PC-3 (cell line): ENCODE results near the gene SCYGR7.

Experiments used
- EZH2 ChIP-seq: fragments of 300-600 bp; sonication (generic); IDR thresholded peaks from one replicate; pipeline ENCODE4 v1.6.1; 2017; ENCODE audit warnings: antibody characterized with exemption, mild to moderate bottlenecking, low read length; ENCODE audit not compliant: unreplicated experiment
- EZH2phosphoT487 ChIP-seq: fragments of 300-600 bp; sonication (generic); IDR thresholded peaks from 2 replicates; pipeline ENCODE4 v1.6.1; 2018; ENCODE audit warnings: mild to moderate bottlenecking, antibody characterized with exemption, low read length, borderline replicate concordance
- TF ChIP-seq, protein P1 (sequence below): fragments of 300-600 bp; sonication (generic); conservative IDR thresholded peaks from 2 replicates; pipeline ENCODE4 v1.5.1; 2017; ENCODE audit warnings: antibody characterized with exemption, low read depth, mild to moderate bottlenecking, low read length

DNA sequence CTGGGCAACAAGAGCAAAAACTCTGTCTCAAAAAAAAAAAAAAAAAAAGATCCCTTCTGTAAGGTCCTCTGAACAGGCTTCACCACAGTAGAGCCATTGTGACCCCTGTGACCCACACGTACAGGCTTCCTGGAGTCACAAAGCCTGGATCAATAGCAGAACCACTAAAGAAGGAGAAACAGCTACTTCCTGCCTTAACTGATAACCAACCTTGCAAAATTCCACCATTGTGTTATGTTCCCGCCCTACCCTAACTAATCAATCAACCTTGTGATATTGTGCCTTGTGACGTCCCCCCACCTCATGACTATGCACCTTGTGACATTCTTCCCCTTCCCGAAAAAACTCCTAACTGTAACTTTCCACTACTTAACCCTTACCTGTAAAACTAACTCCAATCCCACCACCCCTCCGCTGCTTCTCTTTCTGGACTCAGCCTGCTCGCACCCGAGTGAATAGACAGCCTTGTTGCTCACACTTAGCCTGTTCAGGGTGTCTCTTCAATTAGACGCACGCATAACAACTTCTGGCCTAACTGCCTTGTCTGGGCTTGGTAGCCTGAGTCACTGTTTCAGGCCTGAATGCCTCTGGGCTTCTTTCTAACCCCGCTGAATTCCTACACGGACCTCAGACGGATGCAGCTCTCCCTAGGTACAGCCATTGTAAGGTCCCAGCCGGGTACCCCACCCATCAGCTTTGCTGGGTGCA is 31.4 kb downstream of the SCYGR7 start:
- TF ChIP-seq EZH2phosphoT487: no peak
- TF ChIP-seq, protein P1, sequence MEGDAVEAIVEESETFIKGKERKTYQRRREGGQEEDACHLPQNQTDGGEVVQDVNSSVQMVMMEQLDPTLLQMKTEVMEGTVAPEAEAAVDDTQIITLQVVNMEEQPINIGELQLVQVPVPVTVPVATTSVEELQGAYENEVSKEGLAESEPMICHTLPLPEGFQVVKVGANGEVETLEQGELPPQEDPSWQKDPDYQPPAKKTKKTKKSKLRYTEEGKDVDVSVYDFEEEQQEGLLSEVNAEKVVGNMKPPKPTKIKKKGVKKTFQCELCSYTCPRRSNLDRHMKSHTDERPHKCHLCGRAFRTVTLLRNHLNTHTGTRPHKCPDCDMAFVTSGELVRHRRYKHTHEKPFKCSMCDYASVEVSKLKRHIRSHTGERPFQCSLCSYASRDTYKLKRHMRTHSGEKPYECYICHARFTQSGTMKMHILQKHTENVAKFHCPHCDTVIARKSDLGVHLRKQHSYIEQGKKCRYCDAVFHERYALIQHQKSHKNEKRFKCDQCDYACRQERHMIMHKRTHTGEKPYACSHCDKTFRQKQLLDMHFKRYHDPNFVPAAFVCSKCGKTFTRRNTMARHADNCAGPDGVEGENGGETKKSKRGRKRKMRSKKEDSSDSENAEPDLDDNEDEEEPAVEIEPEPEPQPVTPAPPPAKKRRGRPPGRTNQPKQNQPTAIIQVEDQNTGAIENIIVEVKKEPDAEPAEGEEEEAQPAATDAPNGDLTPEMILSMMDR: no peak
- no peak for TF ChIP-seq EZH2
